Measurements from ENCODE around the gene CCDC89.
"Not testable (repeated sequence)": the region's sequence is repeated elsewhere in the genome, so short reads cannot be mapped to it uniquely, and the experiment has no call there.

- TF ChIP-seq CTCF (IDR thresholded peaks at IDR 0.05; ENCODE audit: insufficient read depth, low read length, poor library complexity, severe bottlenecking); EZH2phosphoT487 (conservative IDR thresholded peaks at IDR 0.05; ENCODE audit: low read length): not testable (repeated sequence)
These were observed 31.7 kb downstream of the CCDC89 start for GRCh38 chr11:85654343-85654742.
